Activated CD8-positive, alpha-beta memory T cell treated with anti-CD3 and anti-CD28 coated beads, Interleukin-2, amount 50 U/mL, for 24 hours (primary cell): ENCODE data around the gene IL1RAPL2.
A peak's percentile ranks its signal among the peaks of the same experiment; 100 is the strongest.
"Not testable (repeated sequence)": the region's sequence is repeated elsewhere in the genome, so short reads cannot be mapped to it uniquely, and the experiment has no call there.

Experiments
- DNase-seq: peaks from one replicate; pipeline ENCODE4 v3.0.0-alpha.2; 2020; ENCODE audit errors: extremely low read depth

The IL1RAPL2 gene

GRCh38 chrX:104854790-104855340 lies 288.9 kb downstream of the IL1RAPL2 start:
- no peak for DNase-seq

- no peak for DNase-seq
Measured at GRCh38 chrX:104863466-104863865, 297.5 kb downstream of the IL1RAPL2 start.

- no peak for DNase-seq
Measured at GRCh38 chrX:104864296-104864695, 298.3 kb downstream of the IL1RAPL2 start.

GRCh38 chrX:104877504-104877903 lies 311.5 kb downstream of the IL1RAPL2 start:
- no peak for DNase-seq

GRCh38 chrX:104902070-104902469 lies 336.1 kb downstream of the IL1RAPL2 start:
- no peak for DNase-seq

GRCh38 chrX:104909694-104910093 lies 343.7 kb downstream of the IL1RAPL2 start:
- not testable (repeated sequence) for DNase-seq

- no peak for DNase-seq
Measured at GRCh38 chrX:104913348-104913747, 347.3 kb downstream of the IL1RAPL2 start.

GRCh38 chrX:104914686-104915085 lies 348.7 kb downstream of the IL1RAPL2 start:
- not testable (repeated sequence) for DNase-seq

GRCh38 chrX:104918122-104918521 lies 352.1 kb downstream of the IL1RAPL2 start:
- DNase-seq = no peak

- DNase-seq = no peak
Measured at GRCh38 chrX:104921584-104922205, 355.7 kb downstream of the IL1RAPL2 start.

GRCh38 chrX:104922206-104922621 lies 356.2 kb downstream of the IL1RAPL2 start:
- peak; percentile 8 for DNase-seq

- no peak for DNase-seq
Measured at GRCh38 chrX:104929324-104929723, 363.3 kb downstream of the IL1RAPL2 start.

GRCh38 chrX:104935581-104935980 lies 369.6 kb downstream of the IL1RAPL2 start:
- no peak for DNase-seq

GRCh38 chrX:104953251-104953650 lies 387.3 kb downstream of the IL1RAPL2 start:
- no peak for DNase-seq

- no peak for DNase-seq
Measured at GRCh38 chrX:104961926-104962325, 395.9 kb downstream of the IL1RAPL2 start.

GRCh38 chrX:104968241-104968640 lies 402.2 kb downstream of the IL1RAPL2 start:
- no peak for DNase-seq

- DNase-seq = no peak
Measured at GRCh38 chrX:104972737-104973136, 406.7 kb downstream of the IL1RAPL2 start.

GRCh38 chrX:104987063-104987462 lies 421.1 kb downstream of the IL1RAPL2 start:
- no peak for DNase-seq

- no peak for DNase-seq
Measured at GRCh38 chrX:104988038-104988437, 422.0 kb downstream of the IL1RAPL2 start.

GRCh38 chrX:104995546-104995945 lies 429.5 kb downstream of the IL1RAPL2 start:
- no peak for DNase-seq

GRCh38 chrX:105006103-105006502 lies 440.1 kb downstream of the IL1RAPL2 start:
- DNase-seq = no peak

GRCh38 chrX:105006996-105007395 lies 441.0 kb downstream of the IL1RAPL2 start:
- no peak for DNase-seq

- no peak for DNase-seq
Measured at GRCh38 chrX:105013719-105014118, 447.7 kb downstream of the IL1RAPL2 start.

- no peak for DNase-seq
Measured at GRCh38 chrX:105017641-105018040, 451.6 kb downstream of the IL1RAPL2 start.
